Liver (tissue), 9 donors: ENCODE data around the gene CYB5R4. TPM values are rescaled to one million over a fixed set of nuclear protein-coding genes. Genes with fewer than 3 reads are reported as not detected.

ENCODE experiments used
- DNase-seq: peaks from one replicate; pipeline ENCODE4 v3.0.0-alpha.2; 2017; ENCODE audit warnings: low spot score
- H3K27ac ChIP-seq, 2 donors: one replicate each; pipeline ENCODE4 v1.7.0; 2013; ENCODE audit warnings: inconsistent platforms in 2 of 2, low read length in 2 of 2, control low read depth in 1 of 2, low read depth in 1 of 2, mild to moderate bottlenecking in 1 of 2
- H3K27me3 ChIP-seq, 4 donors: one replicate each; pipeline versions ENCODE4 v1.6.1 to v1.7.0; 2013; ENCODE audit warnings: low read length in 3 of 4, inconsistent platforms in 1 of 4, mild to moderate bottlenecking in 1 of 4, moderate library complexity in 1 of 4; ENCODE audit not compliant: control insufficient read depth in 4 of 4, insufficient read depth in 4 of 4
- H3K36me3 ChIP-seq, 4 donors: one replicate each; pipeline versions ENCODE4 v1.6.1 to v1.7.0; 2013; ENCODE audit warnings: low read length in 3 of 4, mild to moderate bottlenecking in 3 of 4, low read depth in 1 of 4, moderate library complexity in 1 of 4; ENCODE audit not compliant: control insufficient read depth in 4 of 4, insufficient read depth in 3 of 4
- H3K4me1 ChIP-seq, 4 donors: one replicate each; pipeline versions ENCODE4 v1.6.1 to v1.7.0; 2013; ENCODE audit warnings: low read length in 3 of 4, mild to moderate bottlenecking in 3 of 4, moderate library complexity in 1 of 4; ENCODE audit not compliant: control insufficient read depth in 4 of 4, insufficient read depth in 4 of 4
- H3K4me3 ChIP-seq, 3 donors: one replicate each; pipeline versions ENCODE4 v1.6.1 to v1.7.0; 2013; ENCODE audit warnings: low read length in 3 of 3, control low read depth in 1 of 3, low read depth in 1 of 3, mild to moderate bottlenecking in 1 of 3
- H3K9ac ChIP-seq, 2 donors: one replicate each; pipeline ENCODE4 v1.7.0; 2013; ENCODE audit warnings: low read length in 2 of 2, mild to moderate bottlenecking in 2 of 2, moderate library complexity in 2 of 2, control low read depth in 1 of 2, low read depth in 1 of 2
- H3K9me3 ChIP-seq, 4 donors: one replicate each; pipeline versions ENCODE4 v1.6.1 to v1.7.0; 2013; ENCODE audit warnings: low read length in 3 of 4; ENCODE audit not compliant: control insufficient read depth in 4 of 4
- CTCF ChIP-seq: fragments of 150-350 bp; IDR thresholded peaks from 2 replicates; pipeline ENCODE4 v1.5.1; 2017; ENCODE audit warnings: improper control_type of control experiment, low read depth, low read length; ENCODE audit not compliant: missing input control
- FOXA1 ChIP-seq: IDR thresholded peaks from 2 replicates; pipeline ENCODE4 v1.6.1; 2016; ENCODE audit warnings: antibody characterized with exemption
- FOXA2 ChIP-seq: IDR thresholded peaks from 2 replicates; pipeline ENCODE4 v1.6.1; 2016; ENCODE audit warnings: antibody characterized with exemption
- GABPA ChIP-seq, 2 donors: IDR thresholded peaks in 1 of 2; conservative IDR thresholded peaks in 1 of 2; 2 replicates each; pipeline ENCODE4 v1.6.1; 2016; ENCODE audit warnings: antibody characterized with exemption in 2 of 2, mild to moderate bottlenecking in 1 of 2, moderate library complexity in 1 of 2
- HNF4A ChIP-seq, 2 donors: conservative IDR thresholded peaks; 2 replicates each; pipeline ENCODE4 v1.6.1; 2016; ENCODE audit warnings: antibody characterized with exemption in 2 of 2, mild to moderate bottlenecking in 2 of 2
- HNF4G ChIP-seq: IDR thresholded peaks from 2 replicates; pipeline ENCODE4 v1.6.1; 2016; ENCODE audit warnings: antibody characterized with exemption
- JUND ChIP-seq, 2 donors: IDR thresholded peaks; 2 replicates each; pipeline ENCODE4 v1.6.1; 2016; ENCODE audit warnings: antibody characterized with exemption in 2 of 2
- MAX ChIP-seq: IDR thresholded peaks from 2 replicates; pipeline ENCODE4 v1.6.1; 2016; ENCODE audit warnings: antibody characterized with exemption
- NR2F2 ChIP-seq: IDR thresholded peaks from 2 replicates; pipeline ENCODE4 v1.6.1; 2016; ENCODE audit warnings: antibody characterized with exemption
- RAD21 ChIP-seq, 2 donors: IDR thresholded peaks; 2 replicates each; pipeline ENCODE4 v1.6.1; 2016; ENCODE audit warnings: antibody characterized with exemption in 2 of 2, mild to moderate bottlenecking in 2 of 2
- SP1 ChIP-seq: IDR thresholded peaks from 2 replicates; pipeline ENCODE4 v1.6.1; 2018; ENCODE audit warnings: antibody characterized with exemption, mild to moderate bottlenecking
- TAF1 ChIP-seq: conservative IDR thresholded peaks from 2 replicates; pipeline ENCODE4 v1.6.1; 2016; ENCODE audit warnings: antibody characterized with exemption, mild to moderate bottlenecking
- YY1 ChIP-seq: IDR thresholded peaks from 2 replicates; pipeline ENCODE4 v1.6.1; 2016; ENCODE audit warnings: antibody characterized with exemption, mild to moderate bottlenecking
- ZBTB33 ChIP-seq: IDR thresholded peaks from 2 replicates; pipeline ENCODE4 v1.6.1; 2016; ENCODE audit warnings: antibody characterized with exemption
- WGBS: extraction: QIAGEN DNeasy Blood & Tissue Kit; methylation state at CpG from one replicate; pipeline ENCODE4 v1.1.7; 2013; 5-methylcytosine and 5-hydroxymethylcytosine counted together
- polyA plus RNA-seq, 2 donors: library from polyadenylated mRNA; stranded (reverse) in 1 of 2; unstranded in 1 of 2; fragments of 200-250 nt in 1 of 2; fragments of >200 nt in 1 of 2; fragmentation: Nextera tagmentation in 1 of 2; extraction: Ambion mirVana in 1 of 2; gene quantifications; one replicate each; pipeline versions ENCODE4 v1.2.1 to v1.2.3, GENCODE V29; 2013 to 2015
- total RNA-seq, 2 donors: library from RNA; depleted of rRNA; stranded (reverse); fragments of >200 nt; gene quantifications; one replicate each; pipeline ENCODE4 v1.2.3, GENCODE V29; 2014
- donor health status: healthy.
- donor health status: healthy.
- donor health status: healthy.
- donor health status: healthy.
- donor health status: healthy.

CYB5R4 gene
- total and polyA plus RNA-seq, 4 donors, result 3.4 to 7.8 (median 5.4) TPM

- no peak for TF ChIP-seq FOXA1
- no peak for TF ChIP-seq RAD21 (IDR thresholded peaks at IDR 0.05)
- TF ChIP-seq TAF1, result no peak
- no peak for TF ChIP-seq ZBTB33
- no peak for TF ChIP-seq HNF4A (conservative IDR thresholded peaks at IDR 0.05)
- no peak for TF ChIP-seq HNF4G
- TF ChIP-seq YY1, result no peak
- Histone ChIP-seq H3K27ac (no peak overlapping the region), H3K4me1 (no peaks in the 10 kb centered on the region), H3K9ac (no peak overlapping the region), H3K9me3 (no peaks in the 10 kb centered on the region), H3K36me3 (no peaks in the 10 kb centered on the region), H3K4me3 (no peak overlapping the region), H3K27me3 (no peaks in the 10 kb centered on the region)
- DNase-seq, result no peak
- 73% methylated on average over 5 of the region's 5 CpGs for WGBS
Measured at GRCh38 chr6:83976037-83976755, 116.7 kb downstream of the CYB5R4 start.

- H3K4me3 ChIP-seq, result no peak overlapping the region
- H3K36me3 ChIP-seq, result no peaks in the 10 kb centered on the region
- H3K9ac ChIP-seq, result no peak overlapping the region
- DNase-seq, result no peak
- H3K9me3 ChIP-seq, result no peaks in the 10 kb centered on the region
- TF ChIP-seq SP1 (no peak), FOXA2 (no peak), HNF4G (no peak), ZBTB33 (no peak), GABPA (IDR thresholded peaks at IDR 0.05 in 1 of 2, conservative IDR thresholded peaks at IDR 0.05 in 1 of 2) (no peak), MAX (no peak), NR2F2 (no peak), CTCF (no peak), JUND (IDR thresholded peaks at IDR 0.05) (no peak)
- no peaks in the 10 kb centered on the region for H3K27me3 ChIP-seq
- no peak overlapping the region for H3K27ac ChIP-seq
- H3K4me1 ChIP-seq, result no peaks in the 10 kb centered on the region
- WGBS, result 89% methylated on average over 8 of the region's 8 CpGs
Measured at GRCh38 chr6:83976871-83977270, 117.4 kb downstream of the CYB5R4 start.
